Cardiac muscle cell (in vitro differentiated cells and primary cell): ENCODE results near the gene TGFBR3L. TPM values are rescaled to one million over a fixed set of nuclear protein-coding genes. Genes with fewer than 3 reads are reported as not detected.
A peak's percentile ranks its signal among the peaks of the same experiment; 100 is the strongest.

Source experiments
- DNase-seq, 2 donors: peaks; one replicate each; pipeline versions ENCODE4 v3.0.0 to v3.0.0-alpha.2; 2010 to 2017; ENCODE audit warnings: low read depth in 1 of 2, low spot score in 1 of 2
- H3K27ac ChIP-seq: fragments of 200-600 bp; sonication (generic); 2 replicates; pipeline ENCODE4 v1.5.1; 2016
- H3K27me3 ChIP-seq: fragments of 200-600 bp; sonication (generic); 2 replicates; pipeline ENCODE4 v1.6.0; 2016; ENCODE audit warnings: control low read depth
- H3K36me3 ChIP-seq: fragments of 200-600 bp; sonication (generic); 2 replicates; pipeline ENCODE4 v1.5.1; 2016; ENCODE audit warnings: control low read depth
- H3K4me1 ChIP-seq: fragments of 200-600 bp; sonication (generic); 2 replicates; pipeline ENCODE4 v1.8.1; 2017; ENCODE audit warnings: low read depth, mild to moderate bottlenecking, mixed run types
- H3K4me3 ChIP-seq: fragments of 200-600 bp; sonication (generic); 2 replicates; pipeline ENCODE4 v1.5.1; 2016; ENCODE audit warnings: mild to moderate bottlenecking
- H3K9me3 ChIP-seq: fragments of 200-600 bp; sonication (generic); 2 replicates; pipeline ENCODE4 v1.5.1; 2017; ENCODE audit warnings: low read depth, mild to moderate bottlenecking, control low read depth
- polyA plus RNA-seq: library from polyadenylated mRNA; unstranded; fragments of >200 nt; fragmentation: Nextera tagmentation; extraction: Ambion mirVana; gene quantifications from 2 replicates; pipeline ENCODE4 v1.2.1, GENCODE V29; 2016
- total RNA-seq: library from RNA; depleted of rRNA; stranded (reverse); fragments of >200 nt; gene quantifications from 2 replicates; pipeline ENCODE4 v1.2.3, GENCODE V29; 2016
- TF ChIP-seq, protein P1 (sequence below): IDR thresholded peaks from 2 replicates; pipeline ENCODE4 v1.5.1; 2012; ENCODE audit warnings: low read depth, mild to moderate bottlenecking, low read length

Gene TGFBR3L
- total and polyA plus RNA-seq, 2 experiments from 2014 or later, result 2.6 to 3.2 TPM

DNA sequence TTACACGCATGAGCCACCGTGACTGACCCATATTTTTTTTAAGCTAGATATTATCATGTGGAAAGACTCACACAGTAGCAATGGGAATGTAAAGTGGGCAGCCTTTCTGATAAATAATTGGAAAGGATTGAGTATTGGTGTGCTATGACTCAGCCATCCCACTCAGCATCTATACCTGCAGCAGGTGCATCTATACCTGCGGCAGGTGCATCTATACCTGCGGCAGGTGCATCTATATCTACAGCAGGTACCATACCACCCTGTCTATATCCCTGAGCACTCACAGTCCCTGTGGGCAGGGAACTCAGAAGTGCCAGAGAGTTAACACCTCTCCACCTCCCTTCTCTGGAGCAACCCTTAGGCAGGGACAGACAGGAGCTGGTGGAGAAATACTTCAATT lies 31.5 kb upstream of the TGFBR3L start:
- Histone ChIP-seq H3K4me1 (no peaks in the 10 kb centered on the region), H3K9me3 (no peaks in the 10 kb centered on the region), H3K27ac (no peak overlapping the region), H3K36me3 (no peaks in the 10 kb centered on the region), H3K4me3 (no peak overlapping the region), H3K27me3 (peaks cover 8% of the 10 kb centered on the region)
- no peak for DNase-seq
- TF ChIP-seq, protein P1, sequence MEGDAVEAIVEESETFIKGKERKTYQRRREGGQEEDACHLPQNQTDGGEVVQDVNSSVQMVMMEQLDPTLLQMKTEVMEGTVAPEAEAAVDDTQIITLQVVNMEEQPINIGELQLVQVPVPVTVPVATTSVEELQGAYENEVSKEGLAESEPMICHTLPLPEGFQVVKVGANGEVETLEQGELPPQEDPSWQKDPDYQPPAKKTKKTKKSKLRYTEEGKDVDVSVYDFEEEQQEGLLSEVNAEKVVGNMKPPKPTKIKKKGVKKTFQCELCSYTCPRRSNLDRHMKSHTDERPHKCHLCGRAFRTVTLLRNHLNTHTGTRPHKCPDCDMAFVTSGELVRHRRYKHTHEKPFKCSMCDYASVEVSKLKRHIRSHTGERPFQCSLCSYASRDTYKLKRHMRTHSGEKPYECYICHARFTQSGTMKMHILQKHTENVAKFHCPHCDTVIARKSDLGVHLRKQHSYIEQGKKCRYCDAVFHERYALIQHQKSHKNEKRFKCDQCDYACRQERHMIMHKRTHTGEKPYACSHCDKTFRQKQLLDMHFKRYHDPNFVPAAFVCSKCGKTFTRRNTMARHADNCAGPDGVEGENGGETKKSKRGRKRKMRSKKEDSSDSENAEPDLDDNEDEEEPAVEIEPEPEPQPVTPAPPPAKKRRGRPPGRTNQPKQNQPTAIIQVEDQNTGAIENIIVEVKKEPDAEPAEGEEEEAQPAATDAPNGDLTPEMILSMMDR, result no peak

DNA sequence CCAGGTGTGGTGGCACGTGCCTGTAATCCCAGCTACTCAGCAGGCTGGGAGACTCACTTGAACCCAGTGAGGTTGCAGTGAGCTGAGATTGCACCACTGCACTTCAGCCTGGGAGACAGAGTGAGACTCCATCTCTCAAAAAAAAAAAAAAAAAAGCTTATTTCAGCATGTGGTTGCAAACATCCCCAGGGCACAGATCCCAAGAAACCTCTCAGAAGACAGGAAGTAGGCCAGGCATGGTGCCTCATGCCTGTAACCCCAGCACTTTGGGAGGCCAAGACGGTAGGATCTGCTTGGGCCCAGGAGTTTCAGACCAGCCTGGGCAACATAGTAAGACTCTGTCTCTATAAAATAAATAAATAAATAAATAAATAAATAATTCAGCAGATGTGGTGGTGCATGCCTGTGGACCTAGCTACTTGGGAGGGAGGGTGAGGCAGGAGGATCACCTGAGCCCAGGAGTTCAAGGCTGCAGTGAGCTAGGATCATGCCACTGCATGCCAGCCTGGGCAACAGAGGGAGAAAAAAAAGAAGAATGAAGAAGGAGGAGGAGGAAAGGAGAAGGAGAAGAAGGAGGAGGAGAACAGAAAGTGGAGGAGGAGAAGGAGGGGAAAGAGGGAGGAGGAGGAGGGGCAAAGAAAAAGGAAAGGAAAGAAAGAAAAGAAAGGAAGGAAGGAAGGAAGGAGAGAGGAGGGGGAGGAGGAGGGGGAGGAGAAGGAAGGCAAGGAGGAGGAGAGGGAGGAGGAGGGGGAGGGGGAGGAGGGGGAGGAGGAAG lies 30.6 kb upstream of the TGFBR3L start:
- Histone ChIP-seq H3K27me3 (peaks cover 8% of the 10 kb centered on the region), H3K4me1 (no peaks in the 10 kb centered on the region), H3K27ac (no peak overlapping the region), H3K4me3 (no peak overlapping the region), H3K36me3 (no peaks in the 10 kb centered on the region), H3K9me3 (no peaks in the 10 kb centered on the region)
- DNase-seq, result peak in 1 of 2 donors; percentile 64
- TF ChIP-seq, protein P1, result no peak

DNA sequence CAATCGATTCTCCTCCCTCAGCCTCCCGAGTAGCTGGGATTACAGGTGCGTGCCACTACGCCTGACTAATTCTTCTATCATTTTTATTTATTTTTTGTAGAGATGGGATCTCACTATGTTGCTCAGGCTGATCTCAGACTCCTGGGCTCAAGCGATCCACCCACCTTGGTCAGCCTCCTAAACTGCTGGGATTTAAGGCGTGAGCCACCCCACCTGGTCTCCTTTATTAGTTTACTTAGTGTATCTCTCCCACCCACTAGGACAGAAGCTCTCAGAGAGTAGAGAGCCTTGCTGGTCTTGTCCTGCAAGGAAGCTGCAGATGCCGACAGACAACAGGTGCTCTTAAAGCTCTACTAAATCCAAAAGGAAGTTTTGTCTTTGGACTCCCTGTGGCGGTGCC lies 28.8 kb upstream of the TGFBR3L start:
- Histone ChIP-seq H3K36me3 (no peaks in the 10 kb centered on the region), H3K4me1 (no peaks in the 10 kb centered on the region), H3K27ac (no peak overlapping the region), H3K9me3 (no peaks in the 10 kb centered on the region), H3K4me3 (no peak overlapping the region), H3K27me3 (peaks cover 8% of the 10 kb centered on the region)
- TF ChIP-seq, protein P1, result no peak
- no peak for DNase-seq

GRCh38 chr19:7887408-7888144 lies 27.1 kb upstream of the TGFBR3L start:
- no peaks in the 10 kb centered on the region for H3K9me3 ChIP-seq
- no peak overlapping the region for H3K27ac ChIP-seq
- H3K27me3 ChIP-seq, result peaks cover 8% of the 10 kb centered on the region
- no peak overlapping the region for H3K4me3 ChIP-seq
- no peak for DNase-seq
- no peaks in the 10 kb centered on the region for H3K4me1 ChIP-seq
- TF ChIP-seq, protein P1, result no peak
- H3K36me3 ChIP-seq, result no peaks in the 10 kb centered on the region

DNA sequence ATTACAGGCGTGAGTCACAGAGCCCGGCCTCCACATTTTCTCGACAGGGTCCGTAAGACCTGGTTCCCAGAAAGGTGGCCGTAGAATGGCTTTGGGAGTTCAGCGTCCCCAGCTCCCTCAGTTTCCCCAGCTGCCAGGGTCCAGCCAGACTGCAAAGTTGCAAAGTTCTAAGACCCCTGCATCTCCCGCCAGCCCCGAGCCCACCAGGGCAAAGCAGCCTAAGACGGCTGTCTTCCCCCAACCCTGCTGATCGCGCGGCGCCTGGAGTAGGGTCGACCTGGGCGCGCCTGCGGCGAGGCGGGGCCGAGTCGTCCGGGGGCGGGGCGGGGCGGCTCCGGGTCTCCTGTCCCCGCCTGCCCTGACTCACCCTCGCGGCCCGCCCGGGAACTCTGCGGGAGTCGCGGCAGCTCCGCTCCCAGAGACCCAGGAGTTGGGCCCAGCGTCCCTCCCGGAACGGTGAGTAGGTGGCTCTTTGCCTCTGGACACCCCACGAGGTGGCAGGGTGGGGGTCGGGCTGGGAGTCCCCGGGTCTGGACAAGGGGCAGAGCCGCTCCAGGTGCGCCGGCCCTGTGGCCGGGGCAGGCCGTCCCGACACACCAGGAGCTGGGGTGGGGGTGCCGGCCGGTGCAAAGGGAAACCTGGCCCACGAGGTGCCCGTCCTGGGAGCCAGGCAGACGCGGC lies 26.3 kb upstream of the TGFBR3L start, which contains the start of gene LRRC8E:
Gene LRRC8E (plus strand): TSS at position 366 of the 681 bp plus-strand sequence. CDS start 7,094 bp downstream, outside the sequence.
- H3K36me3 ChIP-seq, result no peaks in the 10 kb centered on the region
- no peaks in the 10 kb centered on the region for H3K9me3 ChIP-seq
- peak within 1 kb of the TSS; percentile 26 for H3K4me3 ChIP-seq
- H3K4me1 ChIP-seq, result no peaks in the 10 kb centered on the region
- DNase-seq, result peak; percentile 76
- TF ChIP-seq, protein P1, result no peak
- no peak within 1 kb of the TSS for H3K27ac ChIP-seq
- H3K27me3 ChIP-seq, result peaks cover 8% of the 10 kb centered on the region
